NAMALWA (cell line): ENCODE data around the gene HIBCH.
"Not testable (repeated sequence)": the region's sequence is repeated elsewhere in the genome, so short reads cannot be mapped to it uniquely, and the experiment has no call there.

ENCODE experiments used
- DNase-seq: peaks from one replicate; pipeline ENCODE4 v3.0.0-alpha.2; 2015; ENCODE audit warnings: low spot score

Gene HIBCH

GRCh38 chr2:190343089-190343535 is 23.5 kb upstream of the HIBCH start:
- DNase-seq: no peak

- DNase-seq: no peak
Observed at GRCh38 chr2:190342611-190343010, 23.0 kb upstream of the HIBCH start.

- DNase-seq: no peak
Observed at GRCh38 chr2:190340369-190340768, 20.7 kb upstream of the HIBCH start.

GRCh38 chr2:190339394-190339793 is 19.8 kb upstream of the HIBCH start:
- DNase-seq: no peak

- DNase-seq: no peak
Observed at GRCh38 chr2:190338453-190338852, 18.8 kb upstream of the HIBCH start.

GRCh38 chr2:190336420-190336819 is 16.8 kb upstream of the HIBCH start:
- no peak for DNase-seq

GRCh38 chr2:190335584-190335983 is 16.0 kb upstream of the HIBCH start:
- not testable (repeated sequence) for DNase-seq

- no peak for DNase-seq
Observed at GRCh38 chr2:190335225-190335559, 15.6 kb upstream of the HIBCH start.

- DNase-seq: no peak
Observed at GRCh38 chr2:190334479-190335224, 15.0 kb upstream of the HIBCH start.

- no peak for DNase-seq
Observed at GRCh38 chr2:190333928-190334327, 14.3 kb upstream of the HIBCH start.

- DNase-seq: no peak
Observed at GRCh38 chr2:190333395-190333794, 13.8 kb upstream of the HIBCH start.

- DNase-seq: no peak
Observed at GRCh38 chr2:190328573-190329147, 9.0 kb upstream of the HIBCH start.

- no peak for DNase-seq
Observed at GRCh38 chr2:190327867-190328572, 8.4 kb upstream of the HIBCH start.

GRCh38 chr2:190325588-190325987 is 6.0 kb upstream of the HIBCH start:
- no peak for DNase-seq

GRCh38 chr2:190323406-190323805 is 3.8 kb upstream of the HIBCH start:
- DNase-seq: no peak

- DNase-seq: peak; percentile 20
Observed at GRCh38 chr2:190320696-190321095, 1.1 kb upstream of the HIBCH start.

- peak; percentile 61 for DNase-seq
Observed at GRCh38 chr2:190318931-190319554, 583 bp downstream of the HIBCH start.

GRCh38 chr2:190318514-190318913 is 1.1 kb downstream of the HIBCH start:
- peak; percentile 4 for DNase-seq

- no peak for DNase-seq
Observed at GRCh38 chr2:190315273-190315672, 4.4 kb downstream of the HIBCH start.

- DNase-seq: no peak
Observed at GRCh38 chr2:190313880-190314279, 5.7 kb downstream of the HIBCH start.

GRCh38 chr2:190312635-190313025 is 7.0 kb downstream of the HIBCH start:
- not testable (repeated sequence) for DNase-seq

- no peak for DNase-seq
Observed at GRCh38 chr2:190311893-190312634, 7.6 kb downstream of the HIBCH start.
